Naive thymus-derived CD8-positive, alpha-beta T cell (primary cell): Measurements from ENCODE around the gene ADAM22. TPM values are rescaled to one million over a fixed set of nuclear protein-coding genes. Genes with fewer than 3 reads are reported as not detected.

Experiments used
- ATAC-seq, 2 donors: fragments of 150-1000 bp; cut with Tn5 transposase in 1 of 2; sonication (Bioruptor Pico), chemical (Tn5 transposase) in 1 of 2; 1 replicate in 1 of 2; 2 replicates in 1 of 2; pipeline ENCODE4 v1.10.0; 2021; ENCODE audit warnings: mild to moderate bottlenecking in 2 of 2, moderate library complexity in 2 of 2
- POLR2A ChIA-PET: fragments of 350-600 bp; sonication (Branson Sonifier 250); formaldehyde crosslinking; loops from one replicate; lab custom pipeline; 2021; ENCODE audit warnings: antibody characterized with exemption; lab: Charles Lee
- DNase-seq, 10 donors: peaks; one replicate each; pipeline versions ENCODE4 v3.0.0 to v3.0.0-alpha.2; 2020 to 2022
- H3K27ac Mint-ChIP-seq, 10 donors: one replicate each; pipeline ENCODE4 v1.8.0; 2020 to 2022; ENCODE audit warnings: mild to moderate bottlenecking in 10 of 10, mixed read lengths in 10 of 10, moderate library complexity in 4 of 10, inconsistent platforms in 1 of 10
- H3K27me3 Mint-ChIP-seq, 5 donors: one replicate each; pipeline ENCODE4 v1.8.0; 2021 to 2022; ENCODE audit warnings: mixed read lengths in 5 of 5
- H3K36me3 Mint-ChIP-seq, 3 donors: one replicate each; pipeline ENCODE4 v1.8.0; 2020 to 2022; ENCODE audit warnings: mixed read lengths in 3 of 3, mild to moderate bottlenecking in 2 of 3, inconsistent platforms in 1 of 3
- H3K4me1 Mint-ChIP-seq, 4 donors: one replicate each; pipeline ENCODE4 v1.8.0; 2021 to 2022; ENCODE audit warnings: mixed read lengths in 4 of 4
- H3K4me3 Mint-ChIP-seq, 10 donors: one replicate each; pipeline ENCODE4 v1.8.0; 2020 to 2022; ENCODE audit warnings: mild to moderate bottlenecking in 10 of 10, mixed read lengths in 10 of 10, moderate library complexity in 6 of 10, inconsistent platforms in 1 of 10
- H3K9me3 Mint-ChIP-seq, 9 donors: one replicate each; pipeline ENCODE4 v1.8.0; 2020 to 2022; ENCODE audit warnings: mixed read lengths in 9 of 9, mild to moderate bottlenecking in 3 of 9, inconsistent platforms in 1 of 9, moderate library complexity in 1 of 9
- polyA plus RNA-seq, 3 donors: library from polyadenylated mRNA; unstranded; fragments of 300-500 nt; fragmentation: Illumina TruSeq; gene quantifications; one replicate each; pipeline ENCODE4 v1.2.3, GENCODE V29; 2021
- total RNA-seq, 8 experiments: library from RNA in 2 of 8; stranded (reverse) in 2 of 8; gene quantifications; one replicate each; pipeline ENCODE4 v1.2.3 and lab custom pipeline; 2021 to 2026

ADAM22 gene
- total and polyA plus RNA-seq, 5 experiments from 2014 or later, result 0.60 to 9.2 (median 1.6) TPM

- no peaks in the 10 kb centered on the region for H3K9me3 Mint-ChIP-seq
- no peak overlapping the region for H3K4me3 Mint-ChIP-seq
- POLR2A ChIA-PET, result no interaction called here
- H3K27me3 Mint-ChIP-seq, result no peaks in the 10 kb centered on the region
- DNase-seq (no peak), ATAC-seq (no peak)
- H3K36me3 Mint-ChIP-seq, result no peaks in the 10 kb centered on the region
- no peak overlapping the region for H3K27ac Mint-ChIP-seq
- H3K4me1 Mint-ChIP-seq, result peaks cover 0 to 16% (median 0%) of the 10 kb centered on the region in 4 donors
Observed at GRCh38 chr7:88102675-88103074, 168.6 kb downstream of the ADAM22 start.

- Mint-ChIP-seq H3K4me1 (peaks cover 0 to 16% (median 0%) of the 10 kb centered on the region in 4 donors), H3K4me3 (no peak overlapping the region), H3K9me3 (no peaks in the 10 kb centered on the region), H3K27me3 (no peaks in the 10 kb centered on the region), H3K27ac (no peak overlapping the region), H3K36me3 (peaks cover 0 to 4% (median 0%) of the 10 kb centered on the region in 3 donors)
- POLR2A ChIA-PET, result no interaction called here
- ATAC-seq, result no peak
- no peak for DNase-seq
Observed at GRCh38 chr7:88104732-88105131, 170.7 kb downstream of the ADAM22 start.

GRCh38 chr7:88105231-88105630 lies 171.2 kb downstream of the ADAM22 start:
- peaks cover 0 to 16% (median 0%) of the 10 kb centered on the region in 4 donors for H3K4me1 Mint-ChIP-seq
- H3K27me3 Mint-ChIP-seq, result no peaks in the 10 kb centered on the region
- no peaks in the 10 kb centered on the region for H3K9me3 Mint-ChIP-seq
- H3K4me3 Mint-ChIP-seq, result no peak overlapping the region
- no peak for DNase-seq
- no peak for ATAC-seq
- POLR2A ChIA-PET, result no interaction called here
- H3K36me3 Mint-ChIP-seq, result peaks cover 0 to 4% (median 0%) of the 10 kb centered on the region in 3 donors
- H3K27ac Mint-ChIP-seq, result no peak overlapping the region

GRCh38 chr7:88106434-88106833 lies 172.4 kb downstream of the ADAM22 start:
- Mint-ChIP-seq H3K4me3 (no peak overlapping the region), H3K36me3 (peaks cover 0 to 4% (median 0%) of the 10 kb centered on the region in 3 donors), H3K27ac (no peak overlapping the region), H3K4me1 (peaks cover 0 to 6% (median 0%) of the 10 kb centered on the region in 4 donors), H3K27me3 (no peaks in the 10 kb centered on the region), H3K9me3 (no peaks in the 10 kb centered on the region)
- POLR2A ChIA-PET, result no interaction called here
- ATAC-seq (no peak), DNase-seq (no peak)

GRCh38 chr7:88109612-88110011 lies 175.6 kb downstream of the ADAM22 start:
- POLR2A ChIA-PET, result no interaction called here
- no peak for DNase-seq
- Mint-ChIP-seq H3K4me3 (no peak overlapping the region), H3K36me3 (peaks cover 0 to 4% (median 0%) of the 10 kb centered on the region in 3 donors), H3K4me1 (no peaks in the 10 kb centered on the region), H3K9me3 (no peaks in the 10 kb centered on the region), H3K27ac (no peak overlapping the region), H3K27me3 (no peaks in the 10 kb centered on the region)
- ATAC-seq, result no peak

GRCh38 chr7:88111140-88111743 lies 177.2 kb downstream of the ADAM22 start:
- DNase-seq (peak in 3 of 10 donors; percentile 12 to 39 (median 26)), ATAC-seq (no peak)
- H3K27me3 Mint-ChIP-seq, result no peaks in the 10 kb centered on the region
- POLR2A ChIA-PET, result no interaction called here
- H3K4me1 Mint-ChIP-seq, result no peaks in the 10 kb centered on the region
- peaks cover 0 to 4% (median 0%) of the 10 kb centered on the region in 3 donors for H3K36me3 Mint-ChIP-seq
- H3K27ac Mint-ChIP-seq, result no peak overlapping the region
- H3K9me3 Mint-ChIP-seq, result no peaks in the 10 kb centered on the region
- no peak overlapping the region for H3K4me3 Mint-ChIP-seq

GRCh38 chr7:88111954-88112471 lies 178.0 kb downstream of the ADAM22 start:
- ATAC-seq (no peak), DNase-seq (no peak)
- POLR2A ChIA-PET, result no interaction called here
- Mint-ChIP-seq H3K27me3 (no peaks in the 10 kb centered on the region), H3K4me3 (no peak overlapping the region), H3K4me1 (no peaks in the 10 kb centered on the region), H3K9me3 (no peaks in the 10 kb centered on the region), H3K27ac (no peak overlapping the region), H3K36me3 (peaks cover 0 to 4% (median 2%) of the 10 kb centered on the region in 3 donors)

GRCh38 chr7:88115258-88115796 lies 181.3 kb downstream of the ADAM22 start:
- Mint-ChIP-seq H3K4me3 (no peak overlapping the region), H3K27ac (no peak overlapping the region), H3K4me1 (no peaks in the 10 kb centered on the region), H3K27me3 (no peaks in the 10 kb centered on the region), H3K9me3 (no peaks in the 10 kb centered on the region), H3K36me3 (peaks cover 0 to 2% (median 2%) of the 10 kb centered on the region in 3 donors)
- no peak for ATAC-seq
- no peak for DNase-seq
- POLR2A ChIA-PET, result interaction anchor here (0.5 kb wide), 1 partner anchor 229 kb away, joined by 3 read pairs; no protein-coding TSS in a partner anchor

GRCh38 chr7:88115816-88116215 lies 181.8 kb downstream of the ADAM22 start:
- Mint-ChIP-seq H3K9me3 (no peaks in the 10 kb centered on the region), H3K27me3 (no peaks in the 10 kb centered on the region), H3K27ac (no peak overlapping the region), H3K4me1 (no peaks in the 10 kb centered on the region), H3K36me3 (peaks cover 0 to 2% (median 2%) of the 10 kb centered on the region in 3 donors), H3K4me3 (no peak overlapping the region)
- POLR2A ChIA-PET, result no interaction called here
- ATAC-seq (no peak), DNase-seq (no peak)

- ATAC-seq, result no peak
- H3K36me3 Mint-ChIP-seq, result peaks cover 0 to 2% (median 2%) of the 10 kb centered on the region in 3 donors
- H3K27ac Mint-ChIP-seq, result peak overlapping the region in 1 of 10 donors; percentile 40
- H3K4me1 Mint-ChIP-seq, result no peaks in the 10 kb centered on the region
- POLR2A ChIA-PET, result no interaction called here
- no peak for DNase-seq
- H3K9me3 Mint-ChIP-seq, result no peaks in the 10 kb centered on the region
- H3K4me3 Mint-ChIP-seq, result no peak overlapping the region
- H3K27me3 Mint-ChIP-seq, result no peaks in the 10 kb centered on the region
Observed at GRCh38 chr7:88116235-88116795, 182.3 kb downstream of the ADAM22 start.

GRCh38 chr7:88117325-88117724 lies 183.3 kb downstream of the ADAM22 start:
- no peak overlapping the region for H3K27ac Mint-ChIP-seq
- H3K36me3 Mint-ChIP-seq, result peaks cover 0 to 2% (median 2%) of the 10 kb centered on the region in 3 donors
- DNase-seq (no peak), ATAC-seq (no peak)
- H3K27me3 Mint-ChIP-seq, result no peaks in the 10 kb centered on the region
- no peak overlapping the region for H3K4me3 Mint-ChIP-seq
- H3K9me3 Mint-ChIP-seq, result no peaks in the 10 kb centered on the region
- POLR2A ChIA-PET, result no interaction called here
- H3K4me1 Mint-ChIP-seq, result no peaks in the 10 kb centered on the region

- no peak overlapping the region for H3K27ac Mint-ChIP-seq
Observed at GRCh38 chr7:88121335-88121734, 187.3 kb downstream of the ADAM22 start.

GRCh38 chr7:88127637-88128290 lies 193.7 kb downstream of the ADAM22 start:
- Mint-ChIP-seq H3K4me1 (no peaks in the 10 kb centered on the region), H3K9me3 (no peaks in the 10 kb centered on the region), H3K4me3 (no peak overlapping the region), H3K27me3 (no peaks in the 10 kb centered on the region), H3K27ac (no peak overlapping the region), H3K36me3 (peaks cover 0 to 2% (median 0%) of the 10 kb centered on the region in 3 donors)
- ATAC-seq, result no peak
- POLR2A ChIA-PET, result no interaction called here
- DNase-seq, result no peak

More at GRCh38 chr7:88121335-88121734, 187.3 kb downstream of the ADAM22 start:
- POLR2A ChIA-PET, result no interaction called here
- DNase-seq, result no peak
- no peak overlapping the region for H3K4me3 Mint-ChIP-seq
- H3K27me3 Mint-ChIP-seq, result no peaks in the 10 kb centered on the region
- H3K9me3 Mint-ChIP-seq, result no peaks in the 10 kb centered on the region
- H3K4me1 Mint-ChIP-seq, result no peaks in the 10 kb centered on the region
- peaks cover 0 to 2% (median 2%) of the 10 kb centered on the region in 3 donors for H3K36me3 Mint-ChIP-seq
- no peak for ATAC-seq
